Left renal cortex interstitium (tissue), 4 donors: ENCODE measurements around the gene SLC17A2. TPM values are rescaled to one million over a fixed set of nuclear protein-coding genes. Genes with fewer than 3 reads are reported as not detected.
A peak's percentile ranks its signal among the peaks of the same experiment; 100 is the strongest.

Experiments
- DNase-seq, 4 donors: peaks; one replicate each; pipeline ENCODE4 v3.0.0-alpha.2; 2013; ENCODE audit warnings: low read depth in 4 of 4, low spot score in 2 of 4, missing footprints in 1 of 4
- polyA plus RNA-seq, 4 donors: library from polyadenylated mRNA; unstranded; fragments of 120-200 nt; gene quantifications; one replicate each; pipeline ENCODE4 v1.2.1, GENCODE V29; 2013; ENCODE audit not compliant: insufficient read length in 4 of 4

SLC17A2 gene
- polyA plus RNA-seq, 4 donors = 0.38 to 1.2 (median 0.64) TPM

- DNase-seq = peak; percentile 28 to 59 (median 34)
These were observed 40.3 kb downstream of the SLC17A2 start for GRCh38 chr6:25889877-25890853.

- DNase-seq = no peak
These were observed 41.9 kb downstream of the SLC17A2 start for GRCh38 chr6:25888626-25889025.

- DNase-seq = no peak
These were observed 44.4 kb downstream of the SLC17A2 start for GRCh38 chr6:25886066-25886465.

GRCh38 chr6:25883991-25884390 lies 46.5 kb downstream of the SLC17A2 start:
- no peak for DNase-seq

- no peak for DNase-seq
These were observed 47.0 kb downstream of the SLC17A2 start for GRCh38 chr6:25883536-25883935.

- DNase-seq = no peak
These were observed 48.4 kb downstream of the SLC17A2 start for GRCh38 chr6:25882051-25882496.

- no peak for DNase-seq
These were observed 49.9 kb downstream of the SLC17A2 start for GRCh38 chr6:25880601-25881000.

GRCh38 chr6:25878721-25879322 lies 51.7 kb downstream of the SLC17A2 start:
- DNase-seq = no peak

- no peak for DNase-seq
These were observed 54.4 kb downstream of the SLC17A2 start for GRCh38 chr6:25875926-25876602.

GRCh38 chr6:25875563-25875905 lies 55.0 kb downstream of the SLC17A2 start:
- DNase-seq = no peak

GRCh38 chr6:25874822-25875562 lies 55.5 kb downstream of the SLC17A2 start:
- DNase-seq = no peak

GRCh38 chr6:25874118-25874517 lies 56.4 kb downstream of the SLC17A2 start, which contains the start of gene SLC17A3:
Gene SLC17A3 (minus strand): TSS chr6:25874243. CDS start chr6:25868387, 5,856 bp downstream.
- DNase-seq = no peak

GRCh38 chr6:25872814-25873213 lies 57.7 kb downstream of the SLC17A2 start:
- DNase-seq = no peak

GRCh38 chr6:25869840-25870239 lies 60.7 kb downstream of the SLC17A2 start:
- DNase-seq = no peak

GRCh38 chr6:25868436-25869183 lies 61.9 kb downstream of the SLC17A2 start:
- DNase-seq = no peak

GRCh38 chr6:25866011-25866410 lies 64.5 kb downstream of the SLC17A2 start:
- no peak for DNase-seq

- DNase-seq = no peak
These were observed 67.1 kb downstream of the SLC17A2 start for GRCh38 chr6:25863360-25863759.
